ENCODE data around the gene CHAMP1.
"Not testable (repeated sequence)": the region's sequence is repeated elsewhere in the genome, so short reads cannot be mapped to it uniquely, and the experiment has no call there.

CHAMP1 gene

DNA sequence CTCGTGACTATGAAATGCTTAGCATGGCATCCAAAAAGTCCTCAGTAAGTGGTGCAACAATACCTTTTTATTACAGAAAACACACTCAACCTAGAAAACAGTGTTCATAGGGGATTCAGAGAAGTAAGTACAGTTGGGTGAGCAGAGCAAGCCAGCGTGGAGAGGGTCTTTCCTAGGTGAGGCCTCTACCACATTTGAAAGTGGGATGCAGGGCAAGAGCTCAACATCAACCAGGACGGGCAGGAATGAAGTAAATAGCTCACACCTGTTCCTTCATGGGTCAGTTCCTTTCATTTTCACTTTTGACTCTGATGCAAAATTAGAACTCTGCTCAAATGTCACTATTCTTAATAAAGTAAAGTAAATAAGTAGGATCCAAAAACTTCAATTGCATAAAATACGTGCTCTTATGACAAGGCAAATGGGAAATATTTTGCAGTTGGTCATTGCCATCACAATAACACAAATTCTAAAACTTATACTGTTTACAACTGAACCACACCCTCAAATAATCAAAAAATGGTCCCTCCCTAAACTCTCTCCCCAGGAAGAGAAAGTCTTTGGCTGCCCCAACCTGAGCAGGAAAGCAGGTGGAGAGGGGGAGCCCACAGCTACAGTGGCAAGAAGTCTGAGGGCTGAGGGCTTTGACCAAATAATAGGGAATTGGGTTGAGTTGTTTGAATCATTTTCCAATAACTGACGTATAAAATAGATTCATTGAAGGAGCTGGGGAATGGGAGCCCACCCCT lies 20.2 kb downstream of the CHAMP1 start:
- DNase-seq: no peak

DNA sequence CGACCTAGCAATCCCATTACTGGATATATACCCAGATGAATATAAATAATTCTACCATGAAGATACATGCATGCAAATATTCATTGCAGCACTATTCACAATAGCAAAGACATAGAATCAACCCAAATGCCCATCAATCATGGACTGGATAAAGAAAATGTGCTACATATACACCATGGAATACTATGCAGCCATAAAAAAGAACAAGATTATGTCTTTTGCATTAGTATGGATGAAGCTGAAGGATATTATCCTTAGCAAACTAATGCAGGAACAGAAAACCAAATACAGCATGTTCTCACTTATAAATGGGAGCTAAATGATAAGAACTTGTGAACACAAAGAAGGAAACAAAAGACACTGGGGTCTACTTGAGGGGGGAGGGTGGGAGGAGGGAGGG lies 22.2 kb downstream of the CHAMP1 start:
- not testable (repeated sequence) for DNase-seq

DNA sequence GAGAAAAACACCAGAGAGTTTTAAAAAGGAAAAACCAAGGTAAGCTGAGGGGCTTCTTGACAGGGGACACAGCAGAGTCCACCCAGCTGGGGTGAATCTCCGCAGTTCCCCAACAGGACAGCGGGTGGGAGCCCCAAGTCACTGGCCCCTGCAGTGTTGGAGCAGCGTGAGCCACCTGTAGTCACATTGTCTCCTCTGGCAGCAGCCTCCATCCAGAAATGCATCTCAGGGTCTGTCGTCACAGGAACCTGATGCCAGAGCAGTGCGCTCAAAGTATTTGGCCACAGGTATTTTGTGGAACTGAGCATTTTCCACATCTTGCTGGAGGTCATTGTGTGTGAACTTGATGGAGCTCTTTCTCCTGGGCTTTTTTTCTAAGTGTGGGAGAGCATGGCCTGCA lies 24.7 kb downstream of the CHAMP1 start:
- DNase-seq: no peak

GRCh38 chr13:114339857-114340534 lies 25.7 kb downstream of the CHAMP1 start:
- DNase-seq: peak; percentile 47 to 49

GRCh38 chr13:114341003-114341777 lies 26.9 kb downstream of the CHAMP1 start:
- DNase-seq: no peak

- DNase-seq: peak; percentile 72 to 93
Observed at GRCh38 chr13:114347256-114347655, 33.0 kb downstream of the CHAMP1 start.

DNA sequence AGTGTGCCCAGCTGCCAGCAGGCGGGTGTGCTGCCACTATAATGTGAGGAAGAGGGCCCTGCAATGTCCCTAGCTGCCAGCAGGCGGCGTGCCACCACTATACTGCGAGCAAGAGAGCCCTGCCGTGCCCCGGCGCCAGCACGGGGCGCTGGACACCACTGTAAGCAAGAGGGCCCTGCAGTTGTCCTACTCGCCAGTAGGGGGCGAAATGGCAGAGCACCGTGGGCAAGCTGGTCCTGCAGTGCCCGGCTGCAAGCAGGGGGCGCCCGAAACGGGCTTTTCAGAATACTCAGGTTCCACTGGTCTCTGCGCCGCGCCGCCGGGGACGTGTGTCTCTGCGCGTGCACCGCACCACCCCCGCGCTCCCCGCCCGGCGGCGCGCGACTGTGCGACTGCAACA lies 38.5 kb downstream of the CHAMP1 start:
- DNase-seq: not testable (repeated sequence)

- DNase-seq: not testable (repeated sequence)
Observed at GRCh38 chr13:114353382-114353781, 39.1 kb downstream of the CHAMP1 start.

Measured in inflammatory macrophage treated with lipopolysaccharide for 1 hour (primary cell).